IMR-90 (cell line): ENCODE results near the gene KLLN. TPM values are rescaled to one million over a fixed set of nuclear protein-coding genes. Genes with fewer than 3 reads are reported as not detected.

Experiments
- ATAC-seq: fragments of 200-7000 bp; cut with Tn5 transposase; 2 replicates; pipeline ENCODE4 v1.9.1; 2020; ENCODE audit warnings: low read depth, mild to moderate bottlenecking, moderate library complexity
- BruUV-seq: library from RNA; stranded (reverse); fragments of 400-500 nt; replicated peaks from 2 replicates; lab custom pipeline; 2021; lab: Mats Ljungman, UMichigan
- CTCF ChIA-PET: fragments of 300-600 bp; formaldehyde crosslinking; extraction: SDS; loops from one replicate; lab custom pipeline; 2021; ENCODE audit warnings: antibody characterized with exemption; lab: Yijun Ruan, JAX
- POLR2A ChIA-PET: fragments of 300-600 bp; sonication (Branson Sonifier 250); formaldehyde crosslinking; loops from one replicate; lab custom pipeline; 2022; ENCODE audit warnings: antibody characterized with exemption; ENCODE audit not compliant: unreplicated experiment; lab: Charles Lee
- DNase-seq: peaks from one replicate; pipeline ENCODE4 v3.0.0; 2013
- H2AFZ ChIP-seq: replicated peaks from 2 replicates; pipeline ENCODE3; 2013; ENCODE audit warnings: low read length, mild to moderate bottlenecking; ENCODE audit not compliant: poor library complexity
- H2AK5ac ChIP-seq: 2 replicates; pipeline ENCODE4 v1.6.1; 2013; ENCODE audit warnings: low read depth, low read length, inconsistent platforms
- H2AK9ac ChIP-seq: replicated peaks from 2 replicates; pipeline ENCODE3; 2013; ENCODE audit warnings: mild to moderate bottlenecking, low read depth, low read length, moderate library complexity; ENCODE audit not compliant: poor library complexity
- H2BK120ac ChIP-seq: 2 replicates; pipeline ENCODE4 v1.6.1; 2013; ENCODE audit warnings: low read depth, low read length, inconsistent platforms
- H2BK15ac ChIP-seq: 3 replicates; pipeline ENCODE4 v1.6.1; 2013; ENCODE audit warnings: low read depth, low read length, inconsistent platforms
- H2BK20ac ChIP-seq: 2 replicates; pipeline ENCODE4 v1.6.1; 2013; ENCODE audit warnings: low read depth, mild to moderate bottlenecking, inconsistent platforms, low read length, moderate library complexity
- H2BK5ac ChIP-seq: 2 replicates; pipeline ENCODE4 v1.6.1; 2013; ENCODE audit warnings: mild to moderate bottlenecking, low read depth, low read length, inconsistent platforms; ENCODE audit not compliant: poor library complexity, severe bottlenecking
- H3K14ac ChIP-seq: replicated peaks from 2 replicates; pipeline ENCODE4 v1.6.1; 2013; ENCODE audit warnings: low read depth, low read length, inconsistent platforms
- H3K18ac ChIP-seq: 2 replicates; pipeline ENCODE4 v1.6.1; 2013; ENCODE audit warnings: low read depth, low read length, control low read depth
- H3K23ac ChIP-seq: 2 replicates; pipeline ENCODE4 v1.6.1; 2013; ENCODE audit warnings: low read depth, low read length, inconsistent platforms
- H3K27ac ChIP-seq: 2 replicates; pipeline ENCODE4 v1.5.1; 2013; ENCODE audit warnings: mild to moderate bottlenecking, control low read depth, low read length; ENCODE audit not compliant: insufficient read depth
- H3K27me3 ChIP-seq: 2 replicates; pipeline ENCODE4 v1.6.1; 2013; ENCODE audit warnings: low read length; ENCODE audit not compliant: control insufficient read depth, insufficient read depth
- H3K36me3 ChIP-seq: 2 replicates; pipeline ENCODE4 v1.6.1; 2013; ENCODE audit warnings: low read length, mixed read lengths; ENCODE audit not compliant: control insufficient read depth, insufficient read depth
- H3K4ac ChIP-seq: 2 replicates; pipeline ENCODE4 v1.6.1; 2013; ENCODE audit warnings: low read depth, low read length, inconsistent platforms
- H3K4me1 ChIP-seq: 2 replicates; pipeline ENCODE4 v1.6.1; 2013; ENCODE audit warnings: low read length, mixed read lengths; ENCODE audit not compliant: control insufficient read depth, insufficient read depth
- H3K4me2 ChIP-seq: 2 replicates; pipeline ENCODE4 v1.6.1; 2013; ENCODE audit warnings: low read depth, mild to moderate bottlenecking, control low read depth, low read length, moderate library complexity
- H3K4me3 ChIP-seq: 2 replicates; pipeline ENCODE4 v1.5.1; 2013; ENCODE audit warnings: low read depth, mild to moderate bottlenecking, control low read depth, low read length, moderate library complexity; ENCODE audit not compliant: insufficient read depth
- H3K56ac ChIP-seq: 2 replicates; pipeline ENCODE4 v1.6.1; 2013; ENCODE audit warnings: low read length, inconsistent platforms; ENCODE audit not compliant: insufficient read depth; ENCODE audit errors: extremely low read depth
- H3K79me1 ChIP-seq, 2 experiments: 2 replicates each; pipeline ENCODE4 v1.6.1; 2013; ENCODE audit warnings: low read length in 2 of 2, inconsistent platforms in 1 of 2, low read depth in 1 of 2
- H3K9ac ChIP-seq: 2 replicates; pipeline ENCODE4 v1.6.1; 2013; ENCODE audit warnings: low read depth, low read length, control low read depth
- H3K9me1 ChIP-seq: 2 replicates; pipeline ENCODE4 v1.6.1; 2013; ENCODE audit warnings: low read length, inconsistent platforms; ENCODE audit not compliant: insufficient read depth
- H3K9me3 ChIP-seq: 2 replicates; pipeline ENCODE4 v1.6.1; 2013; ENCODE audit warnings: low read length; ENCODE audit not compliant: control insufficient read depth, insufficient read depth
- H4K20me1 ChIP-seq: 2 replicates; pipeline ENCODE4 v1.6.1; 2013; ENCODE audit warnings: low read length, inconsistent platforms; ENCODE audit not compliant: insufficient read depth
- H4K5ac ChIP-seq: 2 replicates; pipeline ENCODE4 v1.6.1; 2013; ENCODE audit warnings: mild to moderate bottlenecking, low read depth, low read length, control low read depth
- H4K8ac ChIP-seq, 2 experiments: 2 replicates each; pipeline ENCODE4 v1.6.1; 2013; ENCODE audit warnings: low read depth in 2 of 2, low read length in 2 of 2, control low read depth in 1 of 2, inconsistent platforms in 1 of 2
- H4K91ac ChIP-seq: 2 replicates; pipeline ENCODE4 v1.6.1; 2013; ENCODE audit warnings: low read depth, low read length, inconsistent platforms; ENCODE audit not compliant: insufficient read depth
- CEBPB ChIP-seq: IDR thresholded peaks from 2 replicates; pipeline ENCODE4 v1.6.1; 2012; ENCODE audit warnings: low read depth, low read length, improper control_type of control experiment
- CHD1 ChIP-seq: IDR thresholded peaks from 2 replicates; pipeline ENCODE4 v1.6.1; 2012; ENCODE audit warnings: low read depth, low read length, improper control_type of control experiment
- CTCF ChIP-seq: conservative IDR thresholded peaks from 2 replicates; pipeline ENCODE4 v1.5.1; 2012; ENCODE audit warnings: mild to moderate bottlenecking, low read depth, low read length, improper control_type of control experiment
- ELK1 ChIP-seq: fragments of 150-350 bp; IDR thresholded peaks from 2 replicates; pipeline ENCODE4 v1.6.1; 2016; ENCODE audit warnings: low read depth, mild to moderate bottlenecking, low read length, moderate library complexity, borderline replicate concordance
- FOS ChIP-seq: fragments of 150-350 bp; IDR thresholded peaks from 2 replicates; pipeline ENCODE4 v1.6.1; 2016; ENCODE audit warnings: low read depth, low read length
- MAFK ChIP-seq: IDR thresholded peaks from 2 replicates; pipeline ENCODE4 v1.6.1; 2012; ENCODE audit warnings: low read depth, low read length, improper control_type of control experiment
- MAZ ChIP-seq: IDR thresholded peaks from 2 replicates; pipeline ENCODE4 v1.6.1; 2012; ENCODE audit warnings: low read depth, mild to moderate bottlenecking, low read length, improper control_type of control experiment, moderate library complexity, borderline replicate concordance
- MXI1 ChIP-seq: IDR thresholded peaks from 2 replicates; pipeline ENCODE4 v1.6.1; 2012; ENCODE audit warnings: low read depth, mild to moderate bottlenecking, low read length, moderate library complexity, borderline replicate concordance
- NFE2L2 ChIP-seq: fragments of 150-350 bp; IDR thresholded peaks from 2 replicates; pipeline ENCODE4 v1.6.1; 2016; ENCODE audit warnings: low read depth, mild to moderate bottlenecking, low read length
- POLR2A ChIP-seq: IDR thresholded peaks from 2 replicates; pipeline ENCODE4 v1.6.1; 2012; ENCODE audit warnings: mild to moderate bottlenecking, low read depth, low read length
- RCOR1 ChIP-seq: IDR thresholded peaks from 2 replicates; pipeline ENCODE4 v1.6.1; 2012; ENCODE audit warnings: mild to moderate bottlenecking, low read length, improper control_type of control experiment; ENCODE audit not compliant: insufficient replicate concordance
- RFX5 ChIP-seq: IDR thresholded peaks from 2 replicates; pipeline ENCODE4 v1.8.0; 2012; ENCODE audit warnings: low read depth, mild to moderate bottlenecking, low read length, moderate library complexity
- SMC3 ChIP-seq: fragments of 150-350 bp; IDR thresholded peaks from 2 replicates; pipeline ENCODE4 v1.6.1; 2016; ENCODE audit warnings: low read depth, mild to moderate bottlenecking, antibody characterized with exemption, low read length, moderate library complexity
- USF2 ChIP-seq: fragments of 150-350 bp; IDR thresholded peaks from 2 replicates; pipeline ENCODE4 v1.6.1; 2017; ENCODE audit warnings: mild to moderate bottlenecking, antibody characterized with exemption, low read length, low read depth
- WGBS, 2 experiments: methylation state at CpG; one replicate each; pipeline versions ENCODE4 v1.1.5 to v1.1.7; 2013; ENCODE audit warnings: missing lambda C conversion rate in 2 of 2; ENCODE audit not compliant: insufficient read length in 1 of 2; ENCODE audit errors: extremely low coverage in 2 of 2; 5-methylcytosine and 5-hydroxymethylcytosine counted together
- dilution Hi-C: fragments of 300-500 bp; cut with HindIII; formaldehyde crosslinking; loops from one replicate; pipeline ENCODE4 v1.14.3; 2018; ENCODE audit warnings: low sequenced_read_pairs; ENCODE audit not compliant: unreplicated experiment
- in situ Hi-C: fragments of 300-500 bp; cut with MboI; formaldehyde crosslinking; loops from 3 replicates; pipeline ENCODE4 v1.14.3; 2019; ENCODE audit warnings: low sequenced_read_pairs, inconsistent platforms, mixed read lengths
- intact Hi-C: fragments of 100-400 bp; cut with micrococcal nuclease; formaldehyde crosslinking; loops from 2 replicates; pipeline ENCODE4 v1.10.0; 2022
- polyA plus RNA-seq, 3 experiments: library from polyadenylated mRNA; depleted of rRNA; stranded (reverse); fragments of >200 nt; gene quantifications; 2 replicates each; pipeline ENCODE4 v1.2.3, GENCODE V29; 2012; ENCODE audit warnings: low replicate concordance in 1 of 3
- total RNA-seq: library from RNA; depleted of rRNA; stranded (reverse); fragments of >200 nt; gene quantifications from 2 replicates; pipeline ENCODE4 v1.2.3, GENCODE V29; 2012

KLLN gene
- total and polyA plus RNA-seq, 2 of the 4 experiments (the other 2 are of a cell fraction), result 0.36 TPM

- H3K4me1 ChIP-seq, result no peaks in the 10 kb centered on the region
- TF ChIP-seq RCOR1 (no peak), SMC3 (no peak), ELK1 (no peak), CTCF (no peak), POLR2A (no peak), RFX5 (no peak), CEBPB (no peak), NFE2L2 (no peak), CHD1 (no peak), USF2 (no peak), FOS (no peak), MAZ (no peak), MAFK (no peak), MXI1 (no peak)
- H4K20me1 ChIP-seq, result peaks cover 16% of the 10 kb centered on the region; the same call in 1 of the 2 replicates
- in situ Hi-C loops, result loop anchor here (5.0 kb wide), 1 partner anchor 526 kb away; no protein-coding TSS in a partner anchor
- no peak overlapping the region for H3K27ac ChIP-seq
- H3K18ac ChIP-seq, result no peak overlapping the region
- no peak overlapping the region for H2AK5ac ChIP-seq
- H2BK20ac ChIP-seq, result no peak overlapping the region
- peak overlapping the region; percentile 70; the same call in 1 of the 2 replicates for H3K4ac ChIP-seq
- H4K8ac ChIP-seq, result no peak overlapping the region
- no peak overlapping the region for H2BK5ac ChIP-seq
- no peak overlapping the region for H3K9ac ChIP-seq
- H2BK120ac ChIP-seq, result no peak overlapping the region
- H3K79me1 ChIP-seq, result peaks cover 0 to 6% of the 10 kb centered on the region in 2 experiments; a peak in 1 of 4 replicates
- 88% methylated on average over 4 of the region's 4 CpGs; no CpG with 5 or more reads in 1 of the 2 experiments for WGBS, 2 experiments
- H3K27me3 ChIP-seq, result no peaks in the 10 kb centered on the region
- ChIA-PET POLR2A (interaction anchor here (1.2 kb wide), 1 partner anchor 528 kb away, joined by 3 read pairs; no protein-coding TSS in a partner anchor), CTCF (interaction anchor here (1.3 kb wide), 1 partner anchor 87 kb away, joined by 4 read pairs; no protein-coding TSS in a partner anchor)
- H2BK15ac ChIP-seq, result 0 out of 3 replicates have a peak overlapping the region, but pooled peaks have one; percentile 10
- intact Hi-C loops, result loop anchor here (5.0 to 10.0 kb wide), 6 partner anchors 76 to 414 kb away; no protein-coding TSS in a partner anchor
- no peaks in the 10 kb centered on the region for H3K9me3 ChIP-seq
- no TSS peak for BruUV-seq
- H3K23ac ChIP-seq, result peak overlapping the region; percentile 55; the same call in 1 of the 2 replicates
- ATAC-seq, result no peak
- no peak overlapping the region for H3K4me2 ChIP-seq
- H3K14ac ChIP-seq, result no peak overlapping the region
- no peak overlapping the region for H3K4me3 ChIP-seq
- H3K9me1 ChIP-seq, result no peaks in the 10 kb centered on the region
- no peak overlapping the region for H3K56ac ChIP-seq
- H4K91ac ChIP-seq, result no peak overlapping the region
- no peak overlapping the region for H2AFZ ChIP-seq
- dilution Hi-C loops, result no loop called here
- no peak overlapping the region for H4K5ac ChIP-seq
- no peaks in the 10 kb centered on the region for H3K36me3 ChIP-seq
- H2AK9ac ChIP-seq, result no peak overlapping the region
- no peak for DNase-seq
Observed at GRCh38 chr10:87860816-87861403, 2.4 kb downstream of the KLLN start.
